GM12873 (cell line): ENCODE results near the gene USP17L22.
"Not testable (repeated sequence)": the region's sequence is repeated elsewhere in the genome, so short reads cannot be mapped to it uniquely, and the experiment has no call there.

Source experiments
- TF ChIP-seq, protein P1 (sequence below): IDR thresholded peaks from 2 replicates; pipeline ENCODE4 v1.5.1; 2012; ENCODE audit warnings: low read depth, mild to moderate bottlenecking, moderate library complexity, low read length, control low read depth; ENCODE audit not compliant: insufficient read depth; ENCODE audit errors: missing control alignments

USP17L22 gene, protein sequence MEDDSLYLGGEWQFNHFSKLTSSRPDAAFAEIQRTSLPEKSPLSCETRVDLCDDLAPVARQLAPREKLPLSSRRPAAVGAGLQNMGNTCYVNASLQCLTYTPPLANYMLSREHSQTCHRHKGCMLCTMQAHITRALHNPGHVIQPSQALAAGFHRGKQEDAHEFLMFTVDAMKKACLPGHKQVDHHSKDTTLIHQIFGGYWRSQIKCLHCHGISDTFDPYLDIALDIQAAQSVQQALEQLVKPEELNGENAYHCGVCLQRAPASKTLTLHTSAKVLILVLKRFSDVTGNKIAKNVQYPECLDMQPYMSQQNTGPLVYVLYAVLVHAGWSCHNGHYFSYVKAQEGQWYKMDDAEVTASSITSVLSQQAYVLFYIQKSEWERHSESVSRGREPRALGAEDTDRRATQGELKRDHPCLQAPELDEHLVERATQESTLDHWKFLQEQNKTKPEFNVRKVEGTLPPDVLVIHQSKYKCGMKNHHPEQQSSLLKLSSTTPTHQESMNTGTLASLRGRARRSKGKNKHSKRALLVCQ

DNA sequence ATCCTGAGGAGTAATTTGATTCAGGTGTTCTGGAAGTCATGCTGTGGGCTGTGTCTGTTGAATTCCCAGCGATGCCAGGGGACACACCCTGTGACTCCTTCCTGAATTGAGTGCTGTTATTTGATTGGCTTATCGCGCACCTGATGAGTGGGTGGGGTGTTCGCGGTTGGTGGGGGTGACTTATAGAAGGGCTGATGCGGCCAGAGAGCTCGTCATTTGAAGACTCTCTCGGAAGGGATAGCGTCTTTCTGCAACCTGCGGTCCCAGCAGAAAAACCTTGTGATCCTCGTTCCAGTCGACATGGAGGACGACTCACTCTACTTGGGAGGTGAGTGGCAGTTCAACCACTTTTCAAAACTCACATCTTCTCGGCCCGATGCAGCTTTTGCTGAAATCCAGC is at the start of gene USP17L22:
Gene USP17L22, plus strand, starts transcription at position 301 of the 400 bp plus-strand sequence. Its CDS starts 0 bp downstream, at position 301.
- TF ChIP-seq, protein P1, sequence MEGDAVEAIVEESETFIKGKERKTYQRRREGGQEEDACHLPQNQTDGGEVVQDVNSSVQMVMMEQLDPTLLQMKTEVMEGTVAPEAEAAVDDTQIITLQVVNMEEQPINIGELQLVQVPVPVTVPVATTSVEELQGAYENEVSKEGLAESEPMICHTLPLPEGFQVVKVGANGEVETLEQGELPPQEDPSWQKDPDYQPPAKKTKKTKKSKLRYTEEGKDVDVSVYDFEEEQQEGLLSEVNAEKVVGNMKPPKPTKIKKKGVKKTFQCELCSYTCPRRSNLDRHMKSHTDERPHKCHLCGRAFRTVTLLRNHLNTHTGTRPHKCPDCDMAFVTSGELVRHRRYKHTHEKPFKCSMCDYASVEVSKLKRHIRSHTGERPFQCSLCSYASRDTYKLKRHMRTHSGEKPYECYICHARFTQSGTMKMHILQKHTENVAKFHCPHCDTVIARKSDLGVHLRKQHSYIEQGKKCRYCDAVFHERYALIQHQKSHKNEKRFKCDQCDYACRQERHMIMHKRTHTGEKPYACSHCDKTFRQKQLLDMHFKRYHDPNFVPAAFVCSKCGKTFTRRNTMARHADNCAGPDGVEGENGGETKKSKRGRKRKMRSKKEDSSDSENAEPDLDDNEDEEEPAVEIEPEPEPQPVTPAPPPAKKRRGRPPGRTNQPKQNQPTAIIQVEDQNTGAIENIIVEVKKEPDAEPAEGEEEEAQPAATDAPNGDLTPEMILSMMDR, result not testable (repeated sequence)

DNA sequence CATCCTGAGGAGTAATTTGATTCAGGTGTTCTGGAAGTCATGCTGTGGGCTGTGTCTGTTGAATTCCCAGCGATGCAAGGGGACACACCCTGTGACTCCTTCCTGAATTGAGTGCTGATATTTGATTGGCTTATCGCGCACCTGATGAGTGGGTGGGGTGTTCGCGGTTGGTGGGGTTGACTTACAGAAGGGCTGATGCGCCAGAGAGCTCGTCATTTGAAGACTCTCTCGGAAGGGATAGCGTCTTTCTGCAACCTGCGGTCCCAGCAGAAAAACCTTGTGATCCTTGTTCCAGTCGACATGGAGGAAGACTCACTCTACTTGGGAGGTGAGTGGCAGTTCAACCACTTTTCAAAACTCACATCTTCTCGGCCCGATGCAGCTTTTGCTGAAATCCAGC is 47.6 kb upstream of the USP17L22 start, which contains the start of gene USP17L12:
Gene USP17L12, plus strand, starts transcription at position 301 of the 400 bp plus-strand sequence. Its CDS starts 0 bp downstream, at position 301.
- TF ChIP-seq, protein P1, result not testable (repeated sequence)

DNA sequence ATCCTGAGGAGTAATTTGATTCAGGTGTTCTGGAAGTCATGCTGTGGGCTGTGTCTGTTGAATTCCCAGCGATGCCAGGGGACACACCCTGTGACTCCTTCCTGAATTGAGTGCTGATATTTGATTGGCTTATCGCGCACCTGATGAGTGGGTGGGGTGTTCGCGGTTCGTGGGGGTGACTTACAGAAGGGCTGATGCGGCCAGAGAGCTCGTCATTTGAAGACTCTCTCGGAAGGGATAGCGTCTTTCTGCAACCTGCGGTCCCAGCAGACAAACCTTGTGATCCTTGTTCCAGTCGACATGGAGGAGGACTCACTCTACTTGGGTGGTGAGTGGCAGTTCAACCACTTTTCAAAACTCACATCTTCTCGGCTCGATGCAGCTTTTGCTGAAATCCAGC is 42.8 kb upstream of the USP17L22 start, which contains the start of gene USP17L13:
Gene USP17L13, plus strand, starts transcription at position 301 of the 400 bp plus-strand sequence. Its CDS starts 0 bp downstream, at position 301.
- TF ChIP-seq, protein P1, result not testable (repeated sequence)

GRCh38 chr4:9234085-9234484 is 33.3 kb upstream of the USP17L22 start, which contains the start of gene USP17L15:
Gene USP17L15, plus strand, starts transcription at chr4:9234385. Its CDS starts 0 bp downstream, at chr4:9234385.
- TF ChIP-seq, protein P1, result not testable (repeated sequence)

GRCh38 chr4:9243579-9243978 is 23.8 kb upstream of the USP17L22 start, which contains the start of gene USP17L17:
Gene USP17L17, plus strand, starts transcription at chr4:9243879. Its CDS starts 0 bp downstream, at chr4:9243879.
- TF ChIP-seq, protein P1, result not testable (repeated sequence)

GRCh38 chr4:9247953-9248680 is 19.3 kb upstream of the USP17L22 start, which contains the start of gene USP17L18:
Gene USP17L18, plus strand, starts transcription at chr4:9248630. Its CDS starts 0 bp downstream, at chr4:9248630.
- TF ChIP-seq, protein P1, result not testable (repeated sequence)
